Stimulated activated CD8-positive, alpha-beta memory T cell treated with anti-CD3 and anti-CD28 coated beads, Interleukin-15, amount 100 ng/mL, for 4 hours (primary cell): Measurements from ENCODE around the gene MLLT11.
"Not testable (repeated sequence)": the region's sequence is repeated elsewhere in the genome, so short reads cannot be mapped to it uniquely, and the experiment has no call there.

Experiments
- DNase-seq, 2 donors: peaks; one replicate each; pipeline ENCODE4 v3.0.0-alpha.2; 2020; ENCODE audit warnings: low read depth in 2 of 2

Gene MLLT11

GRCh38 chr1:151056149-151056548 lies 4.0 kb upstream of the MLLT11 start:
- no peak for DNase-seq

- DNase-seq = no peak
These were observed 1.5 kb upstream of the MLLT11 start for GRCh38 chr1:151058692-151059091.

GRCh38 chr1:151059109-151060006 lies 839 bp upstream of the MLLT11 start, which contains the start of gene CDC42SE1:
TSS of gene CDC42SE1 (minus strand) at chr1:151059622. CDS start at chr1:151055730, 3,892 bp downstream.
- peak; percentile 66 to 72 for DNase-seq

GRCh38 chr1:151060657-151061421 lies 642 bp downstream of the MLLT11 start:
- no peak for DNase-seq

GRCh38 chr1:151061704-151062103 lies 1.5 kb downstream of the MLLT11 start:
- DNase-seq = no peak

- DNase-seq = no peak
These were observed 2.7 kb downstream of the MLLT11 start for GRCh38 chr1:151062741-151063371.

- DNase-seq = no peak
These were observed 5.0 kb downstream of the MLLT11 start for GRCh38 chr1:151065089-151065645.

GRCh38 chr1:151067185-151067584 lies 7.0 kb downstream of the MLLT11 start:
- DNase-seq = no peak

GRCh38 chr1:151069103-151069486 lies 8.9 kb downstream of the MLLT11 start:
- DNase-seq = no peak

GRCh38 chr1:151070474-151071276 lies 10.5 kb downstream of the MLLT11 start, which contains the start of gene GABPB2:
TSS of gene GABPB2 (plus strand) at chr1:151070761. CDS start at chr1:151088190, 17,429 bp downstream.
- peak; percentile 67 to 68 for DNase-seq

GRCh38 chr1:151072224-151072623 lies 12.0 kb downstream of the MLLT11 start:
- no peak for DNase-seq

GRCh38 chr1:151085953-151086559 lies 25.9 kb downstream of the MLLT11 start:
- DNase-seq = no peak

- DNase-seq = not testable (repeated sequence)
These were observed 37.2 kb downstream of the MLLT11 start for GRCh38 chr1:151097426-151097825.

- DNase-seq = no peak
These were observed 37.9 kb downstream of the MLLT11 start for GRCh38 chr1:151098126-151098525.

- no peak for DNase-seq
These were observed 44.4 kb downstream of the MLLT11 start for GRCh38 chr1:151104630-151105029.

- no peak for DNase-seq
These were observed 46.7 kb downstream of the MLLT11 start for GRCh38 chr1:151106894-151107293.

- no peak for DNase-seq
These were observed 48.1 kb downstream of the MLLT11 start for GRCh38 chr1:151108331-151108730.

GRCh38 chr1:151113877-151114276 lies 53.7 kb downstream of the MLLT11 start:
- DNase-seq = no peak
